Thoracic aorta (tissue), 2 donors: ENCODE measurements around the gene SGIP1. TPM values are rescaled to one million over a fixed set of nuclear protein-coding genes. Genes with fewer than 3 reads are reported as not detected.

Source experiments
- ATAC-seq: fragments of 150-250 bp; one replicate; pipeline ENCODE4 v1.8.0; 2017; ENCODE audit warnings: low read depth; ENCODE audit not compliant: insufficient number of reproducible peaks, low FRiP score
- DNase-seq: peaks from one replicate; pipeline ENCODE4 v3.0.0-alpha.2; 2020; ENCODE audit warnings: low spot score
- H3K27ac ChIP-seq, 2 donors: fragments of 200-600 bp; sonication (generic); 1 replicate in 1 of 2; 2 replicates in 1 of 2; pipeline ENCODE4 v1.5.1; 2016; ENCODE audit warnings: mild to moderate bottlenecking in 2 of 2, moderate library complexity in 2 of 2
- H3K27me3 ChIP-seq: fragments of 200-600 bp; sonication (generic); replicated peaks from 2 replicates; pipeline ENCODE4 v1.6.0; 2016; ENCODE audit warnings: mild to moderate bottlenecking; ENCODE audit not compliant: insufficient read depth
- H3K36me3 ChIP-seq: fragments of 200-600 bp; sonication (generic); one replicate; pipeline ENCODE4 v1.5.1; 2016
- H3K4me1 ChIP-seq, 2 donors: fragments of 200-600 bp; sonication (generic); 1 replicate in 1 of 2; 2 replicates in 1 of 2; pipeline versions ENCODE4 v1.5.1 to v1.6.0; 2016; ENCODE audit warnings: low read depth in 2 of 2, mild to moderate bottlenecking in 1 of 2; ENCODE audit not compliant: control insufficient read depth in 1 of 2
- H3K4me3 ChIP-seq: fragments of 200-600 bp; sonication (generic); 2 replicates; pipeline ENCODE4 v1.5.1; 2016; ENCODE audit warnings: mild to moderate bottlenecking
- H3K9me3 ChIP-seq: fragments of 200-600 bp; sonication (generic); 2 replicates; pipeline ENCODE4 v1.5.1; 2016
- total RNA-seq, 2 donors: library from RNA; depleted of rRNA; stranded (reverse); fragments of >200 nt; gene quantifications; one replicate each; pipeline versions ENCODE4 v1.1.0 to v1.2.3, GENCODE V29; 2016
- TF ChIP-seq, protein P1 (sequence below): fragments of 200-600 bp; sonication (generic); IDR thresholded peaks from one replicate; pipeline ENCODE4 v1.5.1; 2019; ENCODE audit warnings: antibody characterized with exemption

SGIP1 gene
- total RNA-seq, 2 donors from 2014 or later, result 47.4 to 116 TPM

DNA sequence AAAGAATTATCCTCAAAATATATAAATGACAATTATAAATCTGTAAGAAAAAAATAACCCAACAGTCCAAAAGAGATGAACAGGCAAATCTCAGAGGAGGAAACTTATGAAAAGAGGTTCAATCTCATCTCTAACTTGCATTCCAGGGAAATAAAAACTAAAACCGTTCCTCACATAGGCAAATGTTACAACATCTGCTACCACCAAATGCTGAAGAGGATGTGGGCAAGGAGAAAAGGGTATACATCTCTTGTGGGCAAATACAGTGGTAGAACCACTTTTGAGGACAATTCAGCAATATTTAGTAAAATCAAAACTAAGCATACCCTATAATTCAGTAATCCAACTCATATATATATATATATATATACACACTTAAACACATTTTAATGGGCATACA, 33.7 kb upstream of the SGIP1 start:
- no peak for DNase-seq
- Histone ChIP-seq H3K9me3 (no peaks in the 10 kb centered on the region), H3K27ac (no peak overlapping the region), H3K4me1 (no peaks in the 10 kb centered on the region), H3K27me3 (no peaks in the 10 kb centered on the region), H3K4me3 (no peak overlapping the region), H3K36me3 (no peaks in the 10 kb centered on the region)
- no peak for ATAC-seq
- TF ChIP-seq, protein P1, sequence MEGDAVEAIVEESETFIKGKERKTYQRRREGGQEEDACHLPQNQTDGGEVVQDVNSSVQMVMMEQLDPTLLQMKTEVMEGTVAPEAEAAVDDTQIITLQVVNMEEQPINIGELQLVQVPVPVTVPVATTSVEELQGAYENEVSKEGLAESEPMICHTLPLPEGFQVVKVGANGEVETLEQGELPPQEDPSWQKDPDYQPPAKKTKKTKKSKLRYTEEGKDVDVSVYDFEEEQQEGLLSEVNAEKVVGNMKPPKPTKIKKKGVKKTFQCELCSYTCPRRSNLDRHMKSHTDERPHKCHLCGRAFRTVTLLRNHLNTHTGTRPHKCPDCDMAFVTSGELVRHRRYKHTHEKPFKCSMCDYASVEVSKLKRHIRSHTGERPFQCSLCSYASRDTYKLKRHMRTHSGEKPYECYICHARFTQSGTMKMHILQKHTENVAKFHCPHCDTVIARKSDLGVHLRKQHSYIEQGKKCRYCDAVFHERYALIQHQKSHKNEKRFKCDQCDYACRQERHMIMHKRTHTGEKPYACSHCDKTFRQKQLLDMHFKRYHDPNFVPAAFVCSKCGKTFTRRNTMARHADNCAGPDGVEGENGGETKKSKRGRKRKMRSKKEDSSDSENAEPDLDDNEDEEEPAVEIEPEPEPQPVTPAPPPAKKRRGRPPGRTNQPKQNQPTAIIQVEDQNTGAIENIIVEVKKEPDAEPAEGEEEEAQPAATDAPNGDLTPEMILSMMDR, result no peak

DNA sequence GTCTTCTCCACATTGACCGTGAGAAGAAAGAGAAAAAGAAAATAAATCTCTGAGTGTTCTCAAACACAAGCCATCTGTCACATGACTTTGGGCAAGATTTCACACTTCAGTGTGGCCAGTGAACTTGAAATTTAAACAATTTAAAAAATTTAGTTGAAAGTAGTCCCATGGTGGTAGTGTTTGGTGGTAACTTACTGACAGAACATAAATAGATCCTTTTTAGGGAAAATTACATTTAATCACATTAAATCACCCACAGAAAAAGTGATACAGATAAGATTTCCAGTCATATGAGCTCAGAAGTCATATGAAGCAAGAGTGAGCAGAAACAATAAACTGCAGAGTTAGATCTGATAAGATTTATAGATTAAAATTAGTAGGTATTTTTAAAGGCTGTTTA, 31.9 kb upstream of the SGIP1 start:
- H3K9me3 ChIP-seq, result no peaks in the 10 kb centered on the region
- no peak for DNase-seq
- TF ChIP-seq, protein P1, result no peak
- H3K4me3 ChIP-seq, result no peak overlapping the region
- H3K36me3 ChIP-seq, result no peaks in the 10 kb centered on the region
- ATAC-seq, result no peak
- no peak overlapping the region for H3K27ac ChIP-seq
- H3K4me1 ChIP-seq, result no peaks in the 10 kb centered on the region
- no peaks in the 10 kb centered on the region for H3K27me3 ChIP-seq

DNA sequence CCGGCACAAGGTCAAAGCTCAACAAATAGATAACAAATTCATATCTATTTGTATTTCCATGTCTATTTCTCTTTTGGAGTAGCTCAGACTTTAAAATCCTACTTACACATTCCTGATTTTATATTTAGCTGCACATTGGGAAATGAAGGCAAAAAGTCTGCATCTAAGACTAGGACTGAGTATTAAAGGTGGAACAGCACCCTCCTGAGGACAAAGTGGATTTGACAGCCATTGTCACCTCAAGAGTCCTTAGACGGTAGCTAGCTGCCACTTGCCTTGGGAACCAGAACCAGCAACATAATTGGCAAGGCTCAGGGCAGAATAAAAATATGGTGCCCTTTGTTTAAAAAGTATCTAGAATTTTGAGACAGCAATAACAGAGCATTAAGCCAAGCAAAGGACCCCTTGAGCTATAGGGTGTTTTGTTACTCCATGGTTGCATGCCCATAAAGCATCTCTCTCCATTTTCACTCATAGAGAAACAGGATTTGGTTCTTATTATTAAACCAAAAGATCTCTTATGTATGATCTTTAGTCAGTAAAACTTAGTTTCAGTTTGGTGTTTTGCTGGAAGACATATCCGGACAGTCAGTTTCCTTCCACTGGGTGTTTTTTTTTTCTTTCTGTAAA, 30.0 kb upstream of the SGIP1 start:
- DNase-seq (no peak), ATAC-seq (no peak)
- H3K4me3 ChIP-seq, result no peak overlapping the region
- H3K27me3 ChIP-seq, result no peaks in the 10 kb centered on the region
- TF ChIP-seq, protein P1, result peak; percentile 67
- H3K36me3 ChIP-seq, result no peaks in the 10 kb centered on the region
- H3K9me3 ChIP-seq, result no peaks in the 10 kb centered on the region
- H3K4me1 ChIP-seq, result no peaks in the 10 kb centered on the region
- no peak overlapping the region for H3K27ac ChIP-seq

DNA sequence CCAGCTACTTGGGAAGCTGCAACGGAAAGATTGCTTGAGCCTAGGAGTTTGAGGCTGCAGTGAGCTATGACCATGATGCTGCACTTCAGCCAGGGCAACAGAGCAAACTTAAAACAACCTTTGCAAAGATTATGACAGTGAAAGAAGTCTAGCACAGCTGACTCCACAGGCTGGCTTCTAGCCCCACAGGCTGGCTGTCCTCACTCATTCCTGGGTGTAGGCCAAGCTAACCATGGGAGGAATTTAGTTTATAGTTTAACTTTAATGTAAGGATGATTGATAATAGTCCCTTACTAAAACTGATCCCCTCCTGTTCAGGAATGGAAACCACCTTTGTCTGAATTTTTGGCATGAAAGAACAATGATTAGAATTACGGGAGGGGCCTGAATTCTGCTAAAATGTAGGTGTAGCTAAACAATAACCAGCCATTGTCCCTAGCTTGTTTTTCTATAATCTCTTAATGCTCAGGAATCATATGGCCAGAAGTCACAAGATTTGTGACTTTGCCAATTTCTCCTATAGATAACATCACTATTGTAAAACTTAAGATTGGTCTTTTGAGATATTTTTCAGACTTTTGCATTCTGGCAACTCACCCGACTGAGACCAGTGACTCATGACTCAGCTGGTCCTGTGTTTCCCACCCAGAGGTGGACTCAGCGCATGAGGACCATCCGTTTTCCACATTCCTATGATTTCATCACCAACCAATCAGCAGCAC, 28.1 kb upstream of the SGIP1 start:
- TF ChIP-seq, protein P1, result no peak
- no peak for ATAC-seq

DNA sequence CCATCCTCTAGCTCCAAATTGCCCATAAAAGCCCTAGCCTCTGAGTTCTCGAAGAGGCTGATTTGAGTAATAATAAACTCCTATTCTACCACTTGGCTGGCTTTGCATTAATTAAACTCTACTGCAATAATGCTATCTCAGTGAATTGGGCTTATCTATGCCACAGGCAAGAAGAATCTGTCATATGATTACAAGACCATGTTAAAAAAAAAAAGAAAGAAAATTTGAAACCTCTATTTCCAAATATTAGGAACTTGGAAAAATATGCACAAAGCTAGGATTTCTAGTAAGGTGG, 27.6 kb upstream of the SGIP1 start:
- Histone ChIP-seq H3K27ac (no peak overlapping the region), H3K36me3 (no peaks in the 10 kb centered on the region)
- TF ChIP-seq, protein P1, result no peak

More for the DNA sequence above, 28.1 kb upstream of the SGIP1 start:
- Histone ChIP-seq H3K4me3 (no peak overlapping the region), H3K36me3 (no peaks in the 10 kb centered on the region), H3K9me3 (no peaks in the 10 kb centered on the region), H3K27ac (no peak overlapping the region), H3K27me3 (no peaks in the 10 kb centered on the region), H3K4me1 (no peaks in the 10 kb centered on the region)
- no peak for DNase-seq

More for the DNA sequence above, 27.6 kb upstream of the SGIP1 start:
- DNase-seq (no peak), ATAC-seq (no peak)
- no peaks in the 10 kb centered on the region for H3K9me3 ChIP-seq
- no peaks in the 10 kb centered on the region for H3K27me3 ChIP-seq
- H3K4me1 ChIP-seq, result no peaks in the 10 kb centered on the region
- H3K4me3 ChIP-seq, result no peak overlapping the region
